NCI-H82 treated with DMSO at 0.1 percent for 48 hours (cell line): Measurements from ENCODE around the gene CTIF.

Source experiments
- DNase-seq: peaks from one replicate; lab custom pipeline; 2025; ENCODE audit not compliant: unreplicated experiment; lab: John Stamatoyannopoulos, UW

Gene CTIF

GRCh38 chr18:48599391-48599790 is 60.6 kb downstream of the CTIF start:
- DNase-seq: no peak

- no peak for DNase-seq
Observed at GRCh38 chr18:48600046-48600445, 61.2 kb downstream of the CTIF start.

GRCh38 chr18:48600456-48601090 is 61.7 kb downstream of the CTIF start:
- DNase-seq: no peak

GRCh38 chr18:48601343-48601742 is 62.5 kb downstream of the CTIF start:
- DNase-seq: no peak

GRCh38 chr18:48602759-48603390 is 64.0 kb downstream of the CTIF start:
- no peak for DNase-seq

- DNase-seq: no peak
Observed at GRCh38 chr18:48605408-48605845, 66.6 kb downstream of the CTIF start.

- DNase-seq: no peak
Observed at GRCh38 chr18:48607056-48607984, 68.5 kb downstream of the CTIF start.

- no peak for DNase-seq
Observed at GRCh38 chr18:48608581-48608980, 69.8 kb downstream of the CTIF start.

- DNase-seq: no peak
Observed at GRCh38 chr18:48609114-48609513, 70.3 kb downstream of the CTIF start.

- DNase-seq: no peak
Observed at GRCh38 chr18:48609820-48610815, 71.3 kb downstream of the CTIF start.

- DNase-seq: no peak
Observed at GRCh38 chr18:48611203-48611602, 72.4 kb downstream of the CTIF start.

GRCh38 chr18:48611785-48612480 is 73.1 kb downstream of the CTIF start:
- no peak for DNase-seq

GRCh38 chr18:48612511-48612910 is 73.7 kb downstream of the CTIF start:
- no peak for DNase-seq

- peak; percentile 16 for DNase-seq
Observed at GRCh38 chr18:48612917-48613316, 74.1 kb downstream of the CTIF start.

- no peak for DNase-seq
Observed at GRCh38 chr18:48613589-48614404, 75.0 kb downstream of the CTIF start.

GRCh38 chr18:48615566-48616401 is 77.0 kb downstream of the CTIF start:
- DNase-seq: no peak

- no peak for DNase-seq
Observed at GRCh38 chr18:48616484-48617255, 77.8 kb downstream of the CTIF start.
